GM18907 (cell line): ENCODE data around the gene SPTSSB.

Experiments
- ATAC-seq: cut with Tn5 transposase; IDR thresholded peaks from one replicate; pipeline ENCODE4 v1.9.1; 2021; ENCODE audit warnings: mild to moderate bottlenecking, moderate library complexity; ENCODE audit not compliant: unreplicated experiment

Gene SPTSSB, protein sequence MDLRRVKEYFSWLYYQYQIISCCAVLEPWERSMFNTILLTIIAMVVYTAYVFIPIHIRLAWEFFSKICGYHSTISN

DNA sequence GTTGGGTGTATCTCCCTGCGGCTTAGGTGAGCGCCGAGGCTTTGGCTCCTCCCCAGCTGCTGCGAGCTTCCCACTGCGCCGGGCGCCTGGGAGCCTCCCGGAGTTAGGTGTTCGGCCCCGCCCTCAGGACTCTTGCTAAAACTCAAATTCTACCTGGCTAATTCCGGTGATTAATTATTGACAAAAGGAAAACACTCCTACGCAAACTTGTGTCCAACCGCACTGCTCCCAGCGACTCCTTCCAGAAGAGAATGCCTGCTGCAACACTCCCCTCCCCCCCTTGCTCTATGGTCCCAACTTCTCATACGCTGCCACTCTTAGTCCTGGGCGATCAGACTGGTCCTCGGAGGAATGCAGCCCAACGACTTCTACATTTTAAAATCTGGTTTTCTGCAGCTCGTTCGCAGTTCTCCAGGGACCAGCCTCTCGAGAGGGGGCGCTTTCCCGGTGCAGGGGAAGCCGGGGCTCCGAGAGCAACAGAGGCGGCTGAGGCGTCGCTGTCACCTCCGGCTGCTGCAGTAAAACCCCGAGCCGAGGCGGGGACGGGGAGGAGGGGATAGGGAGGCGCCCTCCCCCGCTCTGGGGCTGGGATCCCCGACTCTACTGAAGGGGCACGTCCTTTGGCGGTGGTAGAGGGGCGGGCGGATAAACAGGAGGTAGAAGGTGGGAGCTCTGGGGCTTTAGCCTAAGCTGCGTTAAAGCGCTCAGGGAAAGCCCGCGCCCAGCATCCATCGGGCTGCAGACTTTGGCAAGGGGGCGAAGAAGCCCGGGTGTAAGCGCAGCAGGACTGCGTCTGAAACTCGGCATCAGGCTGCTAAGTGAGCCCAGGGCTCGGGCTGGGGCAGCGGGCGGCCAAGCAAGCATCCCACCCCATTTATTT is at the start of gene SPTSSB:
SPTSSB (minus strand) TSS at position 77 of the 880 bp plus-strand sequence. CDS start 25,194 bp downstream, outside the sequence.
- ATAC-seq, result peak; percentile 67

- ATAC-seq, result no peak
Observed at GRCh38 chr3:161420746-161421145, 49.4 kb upstream of the SPTSSB start.

- no peak for ATAC-seq
Observed at GRCh38 chr3:161419555-161420333, 48.4 kb upstream of the SPTSSB start.

GRCh38 chr3:161415506-161416231 is 44.4 kb upstream of the SPTSSB start:
- no peak for ATAC-seq

- ATAC-seq, result no peak
Observed at GRCh38 chr3:161414907-161415306, 43.6 kb upstream of the SPTSSB start.

DNA sequence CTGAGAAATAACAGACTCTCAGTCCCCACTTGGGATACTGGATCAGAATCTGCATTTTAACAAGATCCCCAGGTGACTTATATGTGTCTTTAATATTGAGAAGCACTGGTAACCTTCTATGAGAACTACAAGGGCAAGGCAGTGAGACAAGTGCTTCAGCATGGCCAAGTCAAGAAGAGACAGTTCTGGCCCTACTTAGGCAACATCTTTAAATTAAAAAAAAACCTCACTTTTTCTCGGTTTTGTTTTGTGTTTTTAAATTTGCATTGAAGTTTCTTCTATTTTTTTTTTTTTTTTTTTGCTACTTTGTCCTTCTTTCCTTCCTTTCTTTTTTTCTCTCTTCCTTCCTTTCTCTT is 42.5 kb upstream of the SPTSSB start:
- no peak for ATAC-seq

DNA sequence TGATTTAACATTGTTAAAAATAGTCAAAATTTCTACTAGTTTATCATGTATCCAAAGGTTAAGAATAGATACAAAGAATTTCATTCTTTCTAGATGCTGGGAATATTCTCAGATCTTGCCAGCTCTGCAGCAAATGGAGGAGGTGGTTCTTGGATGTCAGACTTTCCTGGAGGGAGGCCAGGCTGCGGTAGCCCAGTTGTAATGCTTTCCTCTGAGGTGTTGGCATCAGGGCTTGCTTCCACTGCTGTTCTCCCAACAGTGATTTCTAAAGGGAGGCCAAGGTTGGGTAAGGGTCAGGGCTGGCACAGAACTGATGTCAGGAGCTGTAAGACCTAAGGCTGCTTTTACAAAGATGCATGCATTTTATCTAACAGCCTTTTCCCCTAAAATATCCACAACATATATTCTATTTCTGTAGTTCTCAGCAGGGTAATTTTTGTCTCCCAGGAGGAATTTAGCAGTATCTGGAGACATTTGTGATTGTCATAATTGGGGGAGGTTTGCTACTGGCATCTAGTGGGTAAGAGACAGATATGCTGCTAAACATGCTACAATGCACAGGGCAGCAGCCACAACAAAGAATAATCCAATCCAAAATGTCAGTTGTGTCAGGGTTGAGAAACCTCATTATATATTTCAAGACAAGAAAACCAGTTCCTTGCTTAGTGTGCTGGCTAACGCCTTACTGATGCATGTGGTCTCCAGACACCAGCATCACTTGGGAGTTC is 42.0 kb upstream of the SPTSSB start:
- ATAC-seq, result no peak

DNA sequence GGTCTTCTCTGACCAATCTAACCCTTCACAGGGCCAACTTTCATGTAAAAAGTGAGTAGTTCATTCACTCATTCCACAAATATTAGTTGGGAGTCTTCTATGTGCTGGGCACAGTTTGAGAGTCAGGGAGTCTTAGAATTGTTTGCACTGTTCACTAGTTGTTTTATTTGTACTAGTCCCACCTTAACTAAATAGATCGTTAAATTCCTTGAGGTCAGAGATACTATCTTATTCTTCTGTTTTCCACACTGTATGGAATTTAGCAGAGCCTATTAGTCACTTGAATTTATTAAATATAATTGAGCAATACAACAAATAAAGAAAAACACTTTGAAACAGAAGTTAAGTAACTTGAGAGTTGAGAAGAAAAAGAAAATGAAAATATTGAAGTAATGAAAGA is 40.8 kb upstream of the SPTSSB start:
- no peak for ATAC-seq

DNA sequence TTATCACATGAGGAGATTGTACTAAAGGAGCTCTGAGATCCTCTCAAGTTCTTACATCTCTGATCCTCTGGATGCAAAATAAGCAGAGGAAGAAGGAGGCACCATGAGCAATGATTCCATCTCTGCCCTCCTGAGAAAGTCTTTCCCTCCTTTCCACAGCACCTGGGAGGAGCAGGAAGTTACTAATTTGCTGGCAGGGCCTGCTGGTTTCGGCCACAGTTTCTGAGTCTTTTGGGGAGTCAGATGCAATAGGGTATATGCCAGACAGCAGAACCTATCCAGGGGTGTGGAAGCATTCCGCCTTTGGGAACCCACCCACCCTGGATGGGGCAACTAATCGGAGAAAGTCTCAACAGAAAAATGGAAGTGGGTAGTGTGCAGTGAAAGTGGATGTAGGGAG is 38.5 kb upstream of the SPTSSB start:
- ATAC-seq, result no peak

GRCh38 chr3:161409069-161409468 is 37.8 kb upstream of the SPTSSB start:
- peak; percentile 55 for ATAC-seq

DNA sequence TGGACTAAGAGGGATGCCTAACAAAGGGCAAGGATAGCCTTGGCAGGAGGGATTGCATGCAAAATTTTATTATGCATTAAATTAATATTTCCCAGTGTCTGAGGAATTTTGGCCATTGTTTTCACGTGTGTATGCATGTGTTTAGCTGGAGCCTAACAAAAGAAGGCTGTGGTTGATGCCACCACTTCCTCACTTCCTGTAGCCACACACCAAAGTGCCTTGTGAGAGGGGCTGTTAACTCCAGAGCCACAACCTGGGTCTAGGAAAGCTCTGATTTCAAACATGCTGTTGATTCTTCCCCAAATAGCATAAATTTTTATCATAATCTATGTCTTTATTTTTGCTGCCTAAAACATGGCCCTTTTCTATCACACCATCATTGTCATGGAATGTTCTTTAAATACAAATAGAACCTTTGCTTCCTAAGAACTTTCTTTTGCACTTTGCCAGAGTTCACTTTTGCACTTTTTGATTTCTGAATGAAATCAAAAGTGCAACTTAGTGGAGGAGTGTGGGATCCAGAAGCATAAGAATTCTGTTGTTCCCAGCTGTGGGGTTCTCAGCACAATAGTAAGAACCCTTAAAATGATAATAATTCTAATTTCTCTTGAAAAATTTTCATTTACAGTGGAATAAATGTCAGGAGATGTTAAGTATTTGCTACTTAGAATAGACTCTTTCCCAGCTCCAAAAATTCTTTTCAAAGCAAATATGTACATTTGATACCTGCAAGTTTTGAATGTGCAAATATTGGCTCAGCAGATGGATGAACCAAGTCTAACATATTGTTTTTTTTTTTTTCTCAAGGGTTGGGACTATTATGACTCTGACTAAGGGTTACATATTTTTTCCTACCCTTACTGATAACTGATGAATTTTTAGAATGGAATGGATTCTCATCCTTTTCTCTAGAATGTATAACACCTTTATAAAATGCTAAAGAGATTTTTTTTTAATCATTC is 35.6 kb upstream of the SPTSSB start:
- no peak for ATAC-seq

DNA sequence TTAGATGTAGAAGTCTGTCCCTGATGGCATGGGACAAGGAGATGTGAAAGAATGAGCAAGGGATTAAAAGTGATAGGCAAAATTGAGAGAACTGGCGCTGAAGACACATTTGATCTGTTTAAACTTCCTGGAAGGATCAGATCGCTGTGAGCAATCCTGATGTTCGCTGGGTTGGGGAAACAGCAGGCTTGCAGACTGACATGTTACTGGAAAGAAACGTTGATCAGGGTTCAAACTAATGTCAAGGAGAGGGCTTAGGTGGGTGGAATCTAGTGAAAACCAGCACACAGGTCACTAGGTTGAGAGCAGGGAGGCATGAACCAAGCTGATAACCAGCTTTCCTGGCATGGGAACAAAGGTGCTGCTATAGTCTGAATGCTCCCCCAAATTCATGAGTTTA is 34.5 kb upstream of the SPTSSB start:
- ATAC-seq, result no peak

DNA sequence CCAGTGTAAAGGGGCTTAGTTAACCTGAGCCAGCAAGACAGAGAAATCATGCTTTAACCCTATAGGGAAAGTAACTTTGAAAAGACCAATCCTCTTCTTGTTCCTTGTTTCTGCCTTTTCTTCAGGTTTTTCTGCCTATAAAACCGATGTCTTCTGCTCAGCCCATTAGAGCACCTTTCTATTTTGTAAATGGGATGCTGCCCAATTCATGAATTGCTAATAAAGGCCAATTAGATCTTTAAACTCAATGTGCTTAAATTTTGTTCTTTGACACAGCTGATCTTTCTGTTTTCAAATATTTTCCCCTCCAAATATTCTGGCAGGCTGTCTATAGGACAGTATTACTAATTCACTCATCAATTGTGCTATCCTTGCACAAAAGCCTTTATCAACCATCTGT is 33.8 kb upstream of the SPTSSB start:
- ATAC-seq, result no peak

DNA sequence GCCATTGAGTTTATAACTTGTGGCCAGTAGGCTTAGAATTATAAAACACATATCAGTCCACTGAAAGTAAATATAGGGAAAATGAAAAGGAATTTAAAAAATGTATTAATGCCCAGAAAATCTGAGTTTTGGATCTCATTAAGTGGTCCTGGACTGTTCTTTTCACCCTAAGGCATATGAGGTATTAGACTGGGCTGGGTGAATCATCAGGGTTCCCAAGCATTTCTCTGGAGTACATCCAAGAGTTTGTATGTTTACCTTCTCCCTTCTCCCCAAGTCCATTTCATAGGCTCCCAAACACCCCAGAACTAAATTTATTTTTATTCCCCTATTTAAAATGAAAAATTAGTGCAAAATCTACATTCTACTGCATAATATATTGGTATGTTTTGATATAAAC is 31.9 kb upstream of the SPTSSB start:
- ATAC-seq, result no peak

GRCh38 chr3:161401389-161401788 is 30.1 kb upstream of the SPTSSB start:
- ATAC-seq, result no peak

DNA sequence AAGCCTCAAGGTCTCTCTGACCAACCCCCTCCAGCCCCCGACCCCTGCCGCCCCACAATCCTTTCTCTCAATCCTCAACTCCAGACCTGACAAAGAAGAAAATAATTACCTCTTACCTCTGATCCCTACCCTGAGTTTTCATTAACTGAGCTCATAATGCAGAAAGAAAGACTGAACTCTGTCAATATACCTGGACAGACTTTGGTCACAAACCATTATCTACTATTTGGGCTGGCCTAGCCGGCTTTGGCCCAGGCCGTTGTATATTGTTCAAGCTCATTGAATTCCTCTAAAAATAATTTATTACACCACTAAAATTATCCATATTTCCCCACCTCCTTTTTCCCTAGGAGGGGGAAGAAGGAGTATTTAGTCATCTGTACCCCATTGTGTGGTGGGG is 29.3 kb upstream of the SPTSSB start:
- no peak for ATAC-seq

DNA sequence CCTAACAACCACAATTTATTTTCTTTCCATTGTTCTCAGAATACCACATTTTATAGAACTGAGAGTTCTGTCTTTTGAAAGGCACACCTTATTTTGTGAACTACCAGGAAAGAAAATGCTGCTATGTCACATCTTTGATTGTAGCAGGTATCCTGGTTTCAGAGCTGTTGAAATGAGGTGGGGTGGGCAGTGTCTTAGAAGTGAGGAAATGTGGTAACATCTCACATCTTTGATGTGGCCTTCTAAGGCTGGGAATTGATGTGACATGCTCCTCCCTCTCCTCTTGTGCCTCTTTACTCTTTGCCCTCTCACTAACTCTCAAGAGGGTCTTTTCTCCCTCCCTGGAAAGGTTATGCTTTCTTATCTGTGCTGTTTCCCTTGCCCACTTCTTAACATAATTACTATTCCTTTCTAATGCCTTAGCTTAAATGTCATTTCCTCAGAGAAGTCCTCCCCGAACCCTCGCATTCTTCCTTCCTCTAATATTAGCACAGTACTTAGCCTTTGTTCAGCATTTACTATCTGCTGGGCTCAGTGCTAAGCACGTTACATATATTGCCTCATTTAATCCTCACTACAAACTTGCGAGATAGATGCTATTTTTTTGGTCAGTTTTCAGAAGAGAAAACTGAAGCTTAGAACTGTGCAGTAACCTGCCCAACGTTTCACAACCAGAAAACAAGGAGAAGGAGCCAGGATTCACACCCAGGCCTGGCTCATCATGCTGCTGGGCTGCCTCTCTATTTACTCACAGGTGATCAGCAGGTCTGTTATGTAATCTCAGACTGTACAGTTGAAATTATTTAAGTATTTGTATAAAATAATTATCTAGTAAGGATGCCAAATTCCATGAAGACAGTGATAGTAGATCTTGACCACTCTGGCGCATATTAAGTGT is 24.0 kb upstream of the SPTSSB start:
- ATAC-seq, result no peak

GRCh38 chr3:161393803-161394202 is 22.5 kb upstream of the SPTSSB start:
- peak; percentile 70 for ATAC-seq
